ENCODE results near the gene CFAP61.
"Not testable (repeated sequence)": the region's sequence is repeated elsewhere in the genome, so short reads cannot be mapped to it uniquely, and the experiment has no call there.

Gene CFAP61

DNA sequence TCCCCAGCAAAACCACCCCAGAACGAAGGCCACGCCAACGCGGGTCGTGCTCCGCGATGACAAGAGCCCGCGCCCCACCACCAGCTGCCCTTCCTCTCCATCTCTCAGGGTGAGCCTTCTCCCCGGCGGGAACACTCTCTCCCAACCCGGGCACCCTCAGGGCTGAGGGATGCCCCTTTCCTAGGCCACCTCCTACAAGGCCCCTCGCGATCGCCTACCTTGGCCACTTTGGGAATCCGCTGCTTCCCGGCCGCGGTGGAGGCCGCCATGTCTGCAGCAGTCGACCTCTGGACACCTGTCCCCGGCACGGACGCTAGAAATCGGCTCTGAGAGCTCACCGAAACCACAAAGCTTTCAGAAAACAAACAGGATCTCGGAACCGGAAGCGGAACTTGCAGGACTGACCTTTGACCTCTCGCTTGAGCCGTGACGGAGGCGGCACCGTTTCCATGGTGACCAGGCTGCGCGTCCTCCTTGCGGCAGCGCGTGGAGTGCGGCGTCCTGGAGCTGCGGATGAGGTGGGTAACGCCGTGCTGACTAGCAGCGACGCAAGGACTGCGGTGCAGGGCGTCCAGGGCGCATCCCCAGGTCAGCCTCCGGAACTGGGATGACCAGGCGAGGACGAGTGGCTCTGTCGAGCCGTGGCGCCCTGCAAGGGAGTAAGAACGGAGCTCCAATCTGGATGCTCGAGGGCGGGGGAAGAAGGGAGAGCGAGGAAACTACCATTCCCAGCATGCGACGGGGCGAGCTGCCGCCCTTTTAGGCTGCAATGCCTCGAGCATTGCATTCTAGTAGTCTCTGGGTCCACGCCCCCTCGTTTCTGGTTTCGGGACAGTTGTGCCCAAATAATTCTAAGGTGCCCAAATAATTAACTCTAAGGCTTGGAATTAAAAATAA, at the start of gene CFAP61, which contains the start of gene CRNKL1:
CFAP61 (plus strand) TSS at position 459 of the 897 bp plus-strand sequence. CDS start 4,122 bp downstream, outside the sequence.
CRNKL1 (minus strand) TSS at position 393 of the 897 bp plus-strand sequence; CDS start at position 269, 124 bp downstream.
- DNase-seq = peak; percentile 95

GRCh38 chr20:20003031-20003954, 49.0 kb upstream of the CFAP61 start:
- no peak for DNase-seq

- not testable (repeated sequence) for DNase-seq
Observed at GRCh38 chr20:20003955-20004322, 48.4 kb upstream of the CFAP61 start.

- DNase-seq = no peak
Observed at GRCh38 chr20:20005342-20005741, 47.0 kb upstream of the CFAP61 start.

DNA sequence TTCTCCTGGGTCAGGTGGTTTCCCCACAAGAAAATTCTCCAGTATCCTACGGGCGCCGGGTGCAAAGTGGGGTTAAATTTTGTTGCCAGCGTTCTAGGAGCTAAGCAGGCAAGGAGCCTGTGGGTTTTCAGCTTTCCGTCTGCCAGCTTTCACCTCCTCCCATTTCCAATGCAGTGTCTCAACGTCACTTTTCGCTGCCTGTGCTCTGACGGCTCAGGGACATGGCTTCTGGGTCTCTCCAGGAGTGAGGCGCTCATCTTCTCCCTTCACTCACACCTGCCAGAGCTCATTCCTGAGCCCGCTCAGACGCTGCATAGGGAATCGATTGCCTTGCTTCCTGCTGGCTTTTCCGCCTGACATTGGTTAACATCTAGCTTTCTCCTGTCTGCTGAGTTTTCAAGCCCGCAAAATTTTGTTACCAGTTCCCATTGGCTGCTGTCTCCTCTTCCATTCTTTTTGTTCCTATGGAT, 42.5 kb upstream of the CFAP61 start:
- DNase-seq = no peak

GRCh38 chr20:20010639-20011500, 41.5 kb upstream of the CFAP61 start:
- DNase-seq = no peak

DNA sequence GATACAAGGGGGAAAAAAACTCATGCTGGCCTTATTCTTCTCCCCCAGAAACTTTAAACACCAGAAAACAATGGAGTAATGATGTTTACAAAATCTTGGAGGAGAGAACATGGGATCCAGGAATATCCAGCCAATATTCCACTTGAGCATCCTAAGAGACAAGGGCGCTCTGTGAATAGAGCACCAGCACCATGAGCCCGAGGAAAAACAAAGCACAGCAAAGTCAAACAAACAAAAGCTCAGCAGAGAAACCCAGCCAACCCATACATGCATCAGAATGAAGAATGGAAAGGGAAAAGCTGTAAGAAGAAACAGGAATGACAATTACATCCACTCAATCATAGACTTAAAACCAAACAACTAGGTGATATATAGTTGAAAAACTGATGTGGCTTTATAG, 39.8 kb upstream of the CFAP61 start:
- no peak for DNase-seq

GRCh38 chr20:20014659-20015058, 37.7 kb upstream of the CFAP61 start:
- DNase-seq = peak; percentile 15

DNA sequence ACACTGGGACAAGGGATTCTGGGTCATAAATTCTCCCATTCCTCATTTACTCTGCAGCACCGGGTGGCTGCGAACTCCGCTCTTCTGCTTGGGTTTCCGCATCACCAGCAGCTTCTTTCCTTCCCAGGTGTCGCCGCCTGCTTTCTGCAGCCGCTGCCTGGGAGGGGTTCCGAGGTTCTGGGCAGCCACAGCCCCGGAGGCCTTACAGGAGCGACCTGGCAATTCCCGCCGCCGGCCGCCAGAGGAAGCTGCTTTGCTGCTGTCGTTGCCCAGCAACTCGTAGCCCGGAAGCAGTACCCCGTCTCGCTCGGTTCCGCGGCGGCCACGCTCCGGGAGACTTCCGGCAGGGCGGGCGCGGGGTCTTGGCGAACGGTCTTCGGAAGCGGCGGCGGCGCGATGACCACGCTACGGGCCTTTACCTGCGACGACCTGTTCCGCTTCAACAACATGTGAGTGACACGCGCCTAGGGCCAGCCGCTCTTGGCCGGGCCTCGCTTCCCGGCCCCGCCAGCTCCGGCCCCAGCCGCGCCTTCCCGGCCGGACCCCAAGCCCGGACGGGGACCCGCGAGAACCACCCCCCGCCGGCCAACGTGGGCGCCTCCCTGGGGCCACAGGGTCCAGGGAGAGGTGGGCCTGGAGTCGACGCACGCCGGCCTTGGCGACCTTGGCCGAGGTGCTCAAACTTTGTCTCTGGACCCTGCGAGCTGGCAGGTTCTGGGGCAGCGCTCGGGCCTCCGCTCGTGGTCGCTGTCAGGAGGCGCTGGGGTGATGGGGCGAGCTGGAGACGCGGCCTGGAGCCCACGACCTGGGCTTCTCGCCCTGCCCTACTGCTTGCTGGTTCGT, 35.1 kb upstream of the CFAP61 start, which contains the start of gene NAA20:
NAA20 (plus strand) TSS at position 362 of the 843 bp plus-strand sequence; CDS start at position 397, 35 bp downstream.
- peak; percentile 90 for DNase-seq

DNA sequence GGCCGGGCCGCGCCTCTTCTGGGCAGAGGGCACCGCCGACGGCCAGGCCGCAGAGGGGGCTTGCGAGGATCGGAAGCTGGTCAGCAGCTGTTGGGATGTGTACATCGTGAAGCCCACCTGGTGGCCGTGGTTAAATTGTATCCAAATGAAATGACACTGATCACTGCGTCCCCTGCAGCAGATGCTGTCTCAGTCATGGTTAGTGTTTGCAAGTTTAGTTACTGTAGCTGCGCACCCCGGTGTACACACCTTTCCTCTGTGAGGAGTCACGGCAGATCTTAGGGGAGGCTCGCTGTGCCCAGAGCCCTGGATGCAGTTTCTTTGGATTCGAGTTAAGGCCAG, 34.5 kb upstream of the CFAP61 start:
- DNase-seq = peak; percentile 21

DNA sequence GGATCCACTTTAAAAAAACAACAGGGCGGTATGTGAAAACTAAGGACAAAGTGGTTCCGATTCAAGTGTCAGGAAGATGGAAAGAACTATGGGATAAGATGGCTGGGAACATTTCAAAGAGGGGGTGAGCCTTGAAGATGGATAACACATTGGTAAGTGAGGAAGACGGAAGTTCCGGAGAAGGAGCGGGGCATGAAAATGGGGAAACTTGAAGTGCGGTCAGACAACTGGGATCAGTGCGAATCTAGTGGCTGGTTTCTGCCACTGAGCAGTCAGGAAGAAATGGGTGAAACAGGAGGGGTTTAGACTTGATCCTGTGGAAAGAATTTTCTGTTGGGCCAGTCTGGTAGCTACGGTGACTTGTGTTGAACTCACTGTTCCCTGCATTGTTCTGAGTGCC, 34.0 kb upstream of the CFAP61 start:
- DNase-seq = no peak

GRCh38 chr20:20019123-20019522, 33.2 kb upstream of the CFAP61 start:
- DNase-seq = peak; percentile 17

DNA sequence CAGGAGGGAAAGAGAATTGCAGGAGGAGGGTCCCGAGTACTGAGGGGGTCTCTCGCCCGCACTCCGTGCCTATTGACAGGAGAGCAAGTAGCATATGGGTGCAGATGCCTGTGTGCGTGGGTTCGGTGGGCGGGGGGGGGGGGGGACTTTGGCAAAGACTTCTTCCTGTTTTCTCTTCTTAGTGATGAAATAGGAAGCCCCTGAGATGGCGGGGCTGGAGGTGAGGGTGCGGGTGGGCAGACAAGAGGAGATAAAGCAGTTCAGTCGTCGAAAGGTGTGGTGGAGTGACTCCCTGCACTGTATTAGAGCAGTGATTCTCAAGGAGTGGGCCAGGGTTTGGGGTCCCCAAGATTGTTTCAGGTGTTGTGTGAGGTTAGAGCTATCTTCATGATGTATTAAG, 31.4 kb upstream of the CFAP61 start:
- DNase-seq = no peak

- DNase-seq = no peak
Observed at GRCh38 chr20:20021835-20022234, 30.5 kb upstream of the CFAP61 start.

GRCh38 chr20:20022498-20022897, 29.8 kb upstream of the CFAP61 start:
- no peak for DNase-seq

DNA sequence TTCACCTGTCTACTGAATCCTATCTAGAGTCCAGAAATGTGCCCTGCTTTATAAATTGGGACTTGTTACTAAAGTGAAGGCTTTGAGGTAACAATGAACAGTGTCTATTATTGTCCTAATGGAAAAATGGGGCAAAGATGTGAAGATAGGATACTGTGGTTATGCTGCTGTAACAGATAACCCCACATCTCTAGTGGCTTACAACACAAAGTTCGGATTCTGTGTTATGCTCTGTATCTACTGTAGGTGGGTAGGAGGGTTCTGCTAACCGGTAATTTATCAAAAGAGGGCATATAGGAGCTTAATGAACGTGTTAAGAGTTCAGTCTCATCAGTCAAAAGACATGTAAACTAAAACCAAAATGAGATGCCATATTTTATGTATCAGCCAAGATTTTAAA, 28.9 kb upstream of the CFAP61 start:
- no peak for DNase-seq

DNA sequence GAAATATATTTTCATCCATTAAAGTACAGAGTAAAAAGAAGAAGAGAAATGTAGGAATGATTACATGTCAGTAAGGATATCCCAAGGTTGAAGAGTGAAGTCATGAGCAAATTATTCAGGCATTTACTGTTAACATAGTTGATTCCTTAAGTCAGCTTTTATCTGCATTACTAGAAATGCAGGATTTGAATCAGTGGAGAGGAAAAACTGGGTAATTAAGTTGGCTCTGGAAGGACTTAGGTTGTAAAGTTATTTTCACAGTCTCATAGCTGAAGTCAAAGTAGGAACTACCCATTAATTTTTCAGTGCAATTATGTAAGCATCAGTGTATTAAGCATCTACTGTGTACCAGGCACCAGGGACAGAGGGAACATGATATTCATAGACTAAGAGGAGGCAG, 27.4 kb upstream of the CFAP61 start:
- no peak for DNase-seq

GRCh38 chr20:20027284-20027683, 25.0 kb upstream of the CFAP61 start:
- DNase-seq = no peak

- DNase-seq = no peak
Observed at GRCh38 chr20:20031790-20032189, 20.5 kb upstream of the CFAP61 start.

DNA sequence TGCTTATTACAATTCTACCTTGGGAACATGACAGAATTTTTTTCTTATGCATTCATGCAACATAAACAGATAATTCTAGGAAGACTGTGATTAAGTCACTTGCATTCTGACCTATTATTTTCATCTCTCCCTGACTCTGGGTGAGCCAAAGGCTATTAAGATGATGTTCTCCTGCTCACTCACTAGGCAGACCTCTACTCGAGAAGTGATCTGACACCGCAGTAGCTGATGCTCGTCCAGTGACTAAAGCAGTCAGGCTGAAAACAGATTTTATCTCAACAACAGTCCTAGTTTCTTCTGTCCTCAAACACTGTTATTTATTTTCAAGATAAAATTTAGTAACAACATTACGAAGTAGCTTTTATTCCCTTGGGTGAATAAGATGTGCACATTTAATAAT, 17.8 kb upstream of the CFAP61 start:
- DNase-seq = no peak

GRCh38 chr20:20036756-20037155, 15.6 kb upstream of the CFAP61 start:
- no peak for DNase-seq
